HL-60 (cell line): ENCODE results near the gene LILRB4.
"Not testable (repeated sequence)": the region's sequence is repeated elsewhere in the genome, so short reads cannot be mapped to it uniquely, and the experiment has no call there.

Experiments
- DNase-seq, 2 experiments: peaks; one replicate each; pipeline ENCODE4 v3.0.0-alpha.2; 2010 to 2020; ENCODE audit warnings: low read depth in 1 of 2, low spot score in 1 of 2
- H3K27ac ChIP-seq: fragments of 250-450 bp; sonication (Bioruptor Pico); replicated peaks from 2 replicates; pipeline ENCODE4 v1.5.1; 2020; ENCODE audit warnings: mild to moderate bottlenecking, moderate library complexity
- H3K27me3 ChIP-seq: fragments of 250-450 bp; sonication (Bioruptor Pico); 2 replicates; pipeline ENCODE4 v1.5.1; 2021; ENCODE audit warnings: mild to moderate bottlenecking, moderate library complexity; ENCODE audit not compliant: insufficient read depth, poor library complexity, severe bottlenecking
- H3K4me3 ChIP-seq: replicated peaks from 2 replicates; pipeline ENCODE4 v1.5.1; 2011; ENCODE audit warnings: mild to moderate bottlenecking, control low read depth, low read length; ENCODE audit not compliant: insufficient read depth
- GABPA ChIP-seq: IDR thresholded peaks from 2 replicates; pipeline ENCODE4 v1.6.1; 2012; ENCODE audit warnings: low read depth
- POLR2AphosphoS5 ChIP-seq: IDR thresholded peaks from 2 replicates; pipeline ENCODE4 v1.6.1; 2012; ENCODE audit warnings: low read depth
- SPI1 ChIP-seq: IDR thresholded peaks from 2 replicates; pipeline ENCODE4 v1.6.1; 2012; ENCODE audit warnings: low read depth, mild to moderate bottlenecking, borderline replicate concordance
- TF ChIP-seq, protein P1 (sequence below): IDR thresholded peaks from 2 replicates; pipeline ENCODE4 v1.6.1; 2012; ENCODE audit warnings: low read depth; ENCODE audit not compliant: insufficient replicate concordance
- TF ChIP-seq, protein P2 (sequence below): IDR thresholded peaks from one replicate; pipeline ENCODE4 v1.5.1; 2011; ENCODE audit warnings: low read length, control low read depth, inconsistent platforms; ENCODE audit not compliant: insufficient read depth

Gene LILRB4

DNA sequence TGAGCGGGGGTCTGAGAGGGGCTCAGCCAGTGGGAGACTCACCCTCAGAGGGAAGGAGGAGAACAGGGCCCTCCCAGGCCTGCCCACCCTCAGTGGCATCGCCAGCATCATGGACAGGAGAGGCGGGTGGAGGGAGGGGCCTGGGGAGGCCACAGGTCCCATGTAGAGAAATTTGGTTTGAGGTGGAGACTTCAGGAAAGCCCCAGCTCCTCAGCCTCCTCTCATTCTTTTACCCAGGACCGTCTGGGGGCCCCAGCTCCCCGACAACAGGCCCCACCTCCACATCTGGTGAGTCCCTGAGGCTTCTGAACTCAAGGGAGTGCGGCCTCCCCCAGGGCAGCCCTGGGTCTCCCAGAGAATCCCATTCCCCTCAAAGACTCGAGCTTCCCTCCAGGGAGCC lies 29.4 kb upstream of the LILRB4 start:
- Histone ChIP-seq H3K27ac (no peak overlapping the region), H3K27me3 (no peaks in the 10 kb centered on the region), H3K4me3 (no peak overlapping the region)
- no peak for DNase-seq
- TF ChIP-seq, protein P1, sequence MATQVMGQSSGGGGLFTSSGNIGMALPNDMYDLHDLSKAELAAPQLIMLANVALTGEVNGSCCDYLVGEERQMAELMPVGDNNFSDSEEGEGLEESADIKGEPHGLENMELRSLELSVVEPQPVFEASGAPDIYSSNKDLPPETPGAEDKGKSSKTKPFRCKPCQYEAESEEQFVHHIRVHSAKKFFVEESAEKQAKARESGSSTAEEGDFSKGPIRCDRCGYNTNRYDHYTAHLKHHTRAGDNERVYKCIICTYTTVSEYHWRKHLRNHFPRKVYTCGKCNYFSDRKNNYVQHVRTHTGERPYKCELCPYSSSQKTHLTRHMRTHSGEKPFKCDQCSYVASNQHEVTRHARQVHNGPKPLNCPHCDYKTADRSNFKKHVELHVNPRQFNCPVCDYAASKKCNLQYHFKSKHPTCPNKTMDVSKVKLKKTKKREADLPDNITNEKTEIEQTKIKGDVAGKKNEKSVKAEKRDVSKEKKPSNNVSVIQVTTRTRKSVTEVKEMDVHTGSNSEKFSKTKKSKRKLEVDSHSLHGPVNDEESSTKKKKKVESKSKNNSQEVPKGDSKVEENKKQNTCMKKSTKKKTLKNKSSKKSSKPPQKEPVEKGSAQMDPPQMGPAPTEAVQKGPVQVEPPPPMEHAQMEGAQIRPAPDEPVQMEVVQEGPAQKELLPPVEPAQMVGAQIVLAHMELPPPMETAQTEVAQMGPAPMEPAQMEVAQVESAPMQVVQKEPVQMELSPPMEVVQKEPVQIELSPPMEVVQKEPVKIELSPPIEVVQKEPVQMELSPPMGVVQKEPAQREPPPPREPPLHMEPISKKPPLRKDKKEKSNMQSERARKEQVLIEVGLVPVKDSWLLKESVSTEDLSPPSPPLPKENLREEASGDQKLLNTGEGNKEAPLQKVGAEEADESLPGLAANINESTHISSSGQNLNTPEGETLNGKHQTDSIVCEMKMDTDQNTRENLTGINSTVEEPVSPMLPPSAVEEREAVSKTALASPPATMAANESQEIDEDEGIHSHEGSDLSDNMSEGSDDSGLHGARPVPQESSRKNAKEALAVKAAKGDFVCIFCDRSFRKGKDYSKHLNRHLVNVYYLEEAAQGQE = no peak
- TF ChIP-seq SPI1 (no peak), GABPA (no peak), POLR2AphosphoS5 (no peak)
- TF ChIP-seq, protein P2, sequence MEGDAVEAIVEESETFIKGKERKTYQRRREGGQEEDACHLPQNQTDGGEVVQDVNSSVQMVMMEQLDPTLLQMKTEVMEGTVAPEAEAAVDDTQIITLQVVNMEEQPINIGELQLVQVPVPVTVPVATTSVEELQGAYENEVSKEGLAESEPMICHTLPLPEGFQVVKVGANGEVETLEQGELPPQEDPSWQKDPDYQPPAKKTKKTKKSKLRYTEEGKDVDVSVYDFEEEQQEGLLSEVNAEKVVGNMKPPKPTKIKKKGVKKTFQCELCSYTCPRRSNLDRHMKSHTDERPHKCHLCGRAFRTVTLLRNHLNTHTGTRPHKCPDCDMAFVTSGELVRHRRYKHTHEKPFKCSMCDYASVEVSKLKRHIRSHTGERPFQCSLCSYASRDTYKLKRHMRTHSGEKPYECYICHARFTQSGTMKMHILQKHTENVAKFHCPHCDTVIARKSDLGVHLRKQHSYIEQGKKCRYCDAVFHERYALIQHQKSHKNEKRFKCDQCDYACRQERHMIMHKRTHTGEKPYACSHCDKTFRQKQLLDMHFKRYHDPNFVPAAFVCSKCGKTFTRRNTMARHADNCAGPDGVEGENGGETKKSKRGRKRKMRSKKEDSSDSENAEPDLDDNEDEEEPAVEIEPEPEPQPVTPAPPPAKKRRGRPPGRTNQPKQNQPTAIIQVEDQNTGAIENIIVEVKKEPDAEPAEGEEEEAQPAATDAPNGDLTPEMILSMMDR = no peak

DNA sequence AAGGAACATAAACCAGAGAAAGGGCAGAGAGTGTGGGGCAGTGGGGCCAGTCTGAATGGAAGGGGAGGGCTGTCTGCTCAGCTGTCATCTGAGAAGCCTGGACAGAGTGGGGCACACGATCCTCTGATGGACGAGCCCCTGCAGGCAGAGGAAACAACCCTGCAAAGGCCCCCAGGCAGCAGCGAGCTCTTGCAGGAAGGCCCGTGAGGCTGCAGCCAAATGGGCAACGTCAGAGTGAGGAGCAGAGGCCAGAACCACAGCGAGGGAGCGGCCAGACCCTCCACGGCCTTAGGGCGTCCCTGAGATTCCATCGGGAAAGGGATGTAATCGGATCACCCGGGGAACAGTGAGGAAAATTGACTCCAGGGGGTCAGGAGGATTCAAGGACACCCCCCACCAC lies 26.7 kb upstream of the LILRB4 start:
- not testable (repeated sequence) for H3K4me3 ChIP-seq, H3K27me3 ChIP-seq, DNase-seq, H3K27ac ChIP-seq

DNA sequence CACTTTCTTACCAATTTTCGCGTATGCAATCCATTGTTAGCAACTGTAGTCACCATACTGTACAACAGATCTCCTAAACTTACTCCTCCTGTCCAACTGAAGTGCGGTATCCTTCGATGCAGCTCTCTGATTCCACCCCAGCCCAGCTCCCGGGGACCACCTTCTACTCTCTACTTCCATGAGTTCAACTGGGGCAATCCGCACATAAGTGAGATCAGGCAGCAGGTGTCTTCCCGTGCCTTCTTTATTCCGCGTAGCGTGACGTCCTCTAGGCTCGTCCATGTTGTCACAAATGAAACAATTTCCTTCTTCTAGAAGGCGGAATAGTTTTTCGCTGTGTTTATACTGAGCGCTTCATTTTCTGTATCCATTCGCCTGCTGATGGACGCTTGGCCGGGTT lies 24.1 kb upstream of the LILRB4 start:
- Histone ChIP-seq H3K27ac (no peak overlapping the region), H3K27me3 (no peaks in the 10 kb centered on the region), H3K4me3 (no peak overlapping the region)
- no peak for TF ChIP-seq SPI1
- TF ChIP-seq, protein P1 = no peak
- TF ChIP-seq, protein P2 = no peak
- TF ChIP-seq GABPA = no peak
- TF ChIP-seq POLR2AphosphoS5 = no peak
- no peak for DNase-seq

DNA sequence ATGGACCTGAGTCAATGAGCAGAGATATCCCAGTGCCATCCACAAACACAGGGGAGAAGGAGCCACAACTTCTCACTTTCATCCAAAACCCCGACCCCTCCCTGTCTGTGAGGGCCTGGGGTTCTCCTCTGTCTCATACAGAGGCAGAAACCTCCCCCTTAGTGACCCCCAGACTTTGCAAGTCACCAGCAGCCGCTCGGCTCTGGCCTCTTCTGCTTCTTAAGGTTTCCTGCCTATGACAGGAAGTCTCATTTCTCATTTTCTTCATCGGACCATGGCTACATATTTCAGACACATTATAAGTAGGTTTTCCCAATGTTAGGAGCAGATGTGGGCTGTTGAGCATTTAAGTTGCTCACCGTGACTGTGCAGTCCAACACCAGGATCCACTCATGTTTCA lies 19.8 kb upstream of the LILRB4 start:
- DNase-seq, H3K27ac ChIP-seq: not testable (repeated sequence)

DNA sequence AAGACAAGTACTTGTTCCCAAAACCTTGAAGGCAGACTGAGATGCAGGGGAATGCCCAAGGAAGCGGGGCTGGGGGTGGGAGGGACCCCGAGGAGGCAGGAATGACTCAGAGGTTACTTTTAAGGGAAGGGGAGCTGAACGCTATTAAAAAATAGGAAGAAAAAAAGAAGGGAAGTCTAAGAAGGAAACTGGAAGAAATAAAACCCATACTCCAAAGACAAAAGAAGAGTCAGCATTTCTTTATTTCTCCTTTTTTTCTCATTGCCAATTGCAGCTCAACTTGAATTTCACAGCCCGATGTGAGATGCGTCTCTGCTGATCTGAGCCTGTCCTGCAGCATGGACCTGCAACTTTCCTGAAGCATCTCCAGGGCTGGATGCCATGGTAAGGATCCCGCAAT lies 19.2 kb upstream of the LILRB4 start:
- not testable (repeated sequence) for H3K27ac ChIP-seq, H3K4me3 ChIP-seq, H3K27me3 ChIP-seq, DNase-seq

More for the DNA sequence above, 19.8 kb upstream of the LILRB4 start:
- not testable (repeated sequence) for H3K4me3 ChIP-seq, H3K27me3 ChIP-seq
